PC-3 (cell line): Measurements from ENCODE around the gene GNAT3. TPM values are rescaled to one million over a fixed set of nuclear protein-coding genes. Genes with fewer than 3 reads are reported as not detected.
A peak's percentile ranks its signal among the peaks of the same experiment; 100 is the strongest.

ENCODE experiments used
- ATAC-seq: fragments of 200-7000 bp; cut with Tn5 transposase; 2 replicates; pipeline ENCODE4 v1.9.1; 2020; ENCODE audit warnings: mild to moderate bottlenecking, moderate library complexity
- BruUV-seq: library from RNA; stranded (reverse); fragments of 400-500 nt; replicated peaks from 2 replicates; lab custom pipeline; 2021; lab: Mats Ljungman, UMichigan
- CTCF ChIA-PET: fragments of 300-600 bp; sonication (Branson Sonifier 250); formaldehyde crosslinking; loops from one replicate; lab custom pipeline; 2022; ENCODE audit warnings: antibody characterized with exemption; lab: Charles Lee
- POLR2A ChIA-PET: fragments of 300-600 bp; sonication (Branson Sonifier 250); formaldehyde crosslinking; loops from one replicate; lab custom pipeline; 2022; ENCODE audit warnings: antibody characterized with exemption; ENCODE audit not compliant: unreplicated experiment; lab: Charles Lee
- DNase-seq: peaks from one replicate; pipeline ENCODE4 v3.0.0-alpha.2; 2015
- H2AFZ ChIP-seq: fragments of 300-600 bp; sonication (generic); 2 replicates; pipeline ENCODE4 v1.6.0; 2016; ENCODE audit warnings: antibody characterized with exemption, low read length
- H3F3A ChIP-seq: fragments of 300-600 bp; sonication (generic); one replicate; pipeline ENCODE4 v1.6.0; 2017; ENCODE audit warnings: antibody characterized with exemption, low read length, control low read depth, mild to moderate bottlenecking; ENCODE audit not compliant: unreplicated experiment
- H3K27ac ChIP-seq: fragments of 300-600 bp; sonication (generic); 2 replicates; pipeline ENCODE4 v1.5.1; 2016; ENCODE audit warnings: mild to moderate bottlenecking, low read length
- H3K27me3 ChIP-seq: fragments of 300-600 bp; sonication (generic); 2 replicates; pipeline ENCODE4 v1.6.1; 2016; ENCODE audit warnings: low read length, mixed read lengths
- H3K36me3 ChIP-seq: fragments of 300-600 bp; sonication (generic); 2 replicates; pipeline ENCODE4 v1.6.1; 2016; ENCODE audit warnings: low read depth, mixed run types, low read length, mixed read lengths
- H3K4me1 ChIP-seq: fragments of 300-600 bp; sonication (generic); 2 replicates; pipeline ENCODE4 v1.5.1; 2016; ENCODE audit warnings: low read length; ENCODE audit not compliant: insufficient read depth
- H3K4me2 ChIP-seq: fragments of 300-600 bp; sonication (generic); 2 replicates; pipeline ENCODE4 v1.6.0; 2016; ENCODE audit warnings: low read length
- H3K4me3 ChIP-seq: fragments of 300-600 bp; sonication (generic); 2 replicates; pipeline ENCODE4 v1.5.1; 2016; ENCODE audit warnings: mild to moderate bottlenecking, low read length, mixed read lengths
- H3K79me2 ChIP-seq: fragments of 300-600 bp; sonication (generic); 2 replicates; pipeline ENCODE4 v1.6.1; 2017; ENCODE audit warnings: low read length, mixed read lengths
- H3K9ac ChIP-seq: fragments of 300-600 bp; sonication (generic); 2 replicates; pipeline ENCODE4 v1.6.0; 2016; ENCODE audit warnings: mild to moderate bottlenecking, low read length
- H3K9me2 ChIP-seq: fragments of 300-600 bp; sonication (generic); replicated peaks from 2 replicates; pipeline ENCODE4 v1.6.1; 2016; ENCODE audit warnings: mixed run types, low read length, mixed read lengths
- H3K9me3 ChIP-seq: fragments of 300-600 bp; sonication (generic); 2 replicates; pipeline ENCODE4 v1.6.1; 2016; ENCODE audit warnings: low read length, mixed read lengths
- H4K20me1 ChIP-seq: fragments of 300-600 bp; sonication (generic); 2 replicates; pipeline ENCODE4 v1.6.1; 2016; ENCODE audit warnings: low read length, mixed read lengths
- CTCF ChIP-seq: fragments of 300-600 bp; sonication (generic); conservative IDR thresholded peaks from 2 replicates; pipeline ENCODE4 v1.5.1; 2017; ENCODE audit warnings: antibody characterized with exemption, low read depth, mild to moderate bottlenecking, low read length
- EZH2 ChIP-seq: fragments of 300-600 bp; sonication (generic); IDR thresholded peaks from one replicate; pipeline ENCODE4 v1.6.1; 2017; ENCODE audit warnings: antibody characterized with exemption, mild to moderate bottlenecking, low read length; ENCODE audit not compliant: unreplicated experiment
- EZH2phosphoT487 ChIP-seq: fragments of 300-600 bp; sonication (generic); IDR thresholded peaks from 2 replicates; pipeline ENCODE4 v1.6.1; 2018; ENCODE audit warnings: mild to moderate bottlenecking, antibody characterized with exemption, low read length, borderline replicate concordance
- intact Hi-C: fragments of 100-400 bp; cut with micrococcal nuclease; formaldehyde crosslinking; loops from 2 replicates; pipeline ENCODE4 v1.9.0; 2023
- total RNA-seq: library from RNA; depleted of rRNA; stranded (reverse); fragments of >200 nt; gene quantifications from 2 replicates; pipeline ENCODE4 v1.2.3, GENCODE V29; 2014

The GNAT3 gene
- total RNA-seq, 1 experiment from 2014 or later: not detected

- CTCF ChIA-PET: no interaction called here
- no peak overlapping the region for H3K4me3 ChIP-seq
- no peak for ATAC-seq
- peaks cover 22% of the 10 kb centered on the region for H3K4me1 ChIP-seq
- H3K79me2 ChIP-seq: no peaks in the 10 kb centered on the region
- no peaks in the 10 kb centered on the region for H3K9me3 ChIP-seq
- POLR2A ChIA-PET: no interaction called here
- H3K9me2 ChIP-seq: no peaks in the 10 kb centered on the region
- H3K27me3 ChIP-seq: no peaks in the 10 kb centered on the region
- TF ChIP-seq CTCF (no peak), EZH2 (no peak), EZH2phosphoT487 (no peak)
- H4K20me1 ChIP-seq: no peaks in the 10 kb centered on the region
- H3F3A ChIP-seq: no peaks in the 10 kb centered on the region
- peak; percentile 32 for DNase-seq
- H3K9ac ChIP-seq: no peak overlapping the region
- H3K4me2 ChIP-seq: no peak overlapping the region
- intact Hi-C loops: no loop called here
- H3K36me3 ChIP-seq: no peaks in the 10 kb centered on the region
- no peak overlapping the region for H3K27ac ChIP-seq
- no TSS peak for BruUV-seq
- no peak overlapping the region for H2AFZ ChIP-seq
Measured at GRCh38 chr7:80463272-80463920, 48.5 kb downstream of the GNAT3 start.

- no peaks in the 10 kb centered on the region for H4K20me1 ChIP-seq
- H3F3A ChIP-seq: no peaks in the 10 kb centered on the region
- no peaks in the 10 kb centered on the region for H3K9me3 ChIP-seq
- H3K9ac ChIP-seq: no peak overlapping the region
- no peak for DNase-seq
- no TSS peak for BruUV-seq
- no peak overlapping the region for H2AFZ ChIP-seq
- no peak overlapping the region for H3K27ac ChIP-seq
- H3K79me2 ChIP-seq: no peaks in the 10 kb centered on the region
- ATAC-seq: no peak
- POLR2A ChIA-PET: no interaction called here
- H3K4me1 ChIP-seq: no peaks in the 10 kb centered on the region
- CTCF ChIA-PET: no interaction called here
- TF ChIP-seq EZH2phosphoT487: no peak
- TF ChIP-seq CTCF: no peak
- TF ChIP-seq EZH2: no peak
- intact Hi-C loops: no loop called here
- no peaks in the 10 kb centered on the region for H3K36me3 ChIP-seq
- no peak overlapping the region for H3K4me3 ChIP-seq
- no peak overlapping the region for H3K4me2 ChIP-seq
- H3K27me3 ChIP-seq: no peaks in the 10 kb centered on the region
- H3K9me2 ChIP-seq: no peaks in the 10 kb centered on the region
Measured at GRCh38 chr7:80460857-80461256, 51.0 kb downstream of the GNAT3 start.

- no TSS peak for BruUV-seq
- Histone ChIP-seq H3K4me2 (no peak overlapping the region), H3K4me3 (no peak overlapping the region), H3K9me3 (no peaks in the 10 kb centered on the region), H4K20me1 (no peaks in the 10 kb centered on the region), H3K79me2 (no peaks in the 10 kb centered on the region), H3F3A (no peaks in the 10 kb centered on the region), H2AFZ (no peak overlapping the region), H3K9me2 (no peaks in the 10 kb centered on the region), H3K9ac (no peak overlapping the region), H3K27ac (no peak overlapping the region), H3K4me1 (no peaks in the 10 kb centered on the region), H3K36me3 (no peaks in the 10 kb centered on the region), H3K27me3 (no peaks in the 10 kb centered on the region)
- POLR2A ChIA-PET: interaction anchor here (0.7 kb wide), 1 partner anchor 12 kb away, joined by 6 read pairs; no protein-coding TSS in a partner anchor
- DNase-seq (no peak), ATAC-seq (no peak)
- CTCF ChIA-PET: no interaction called here
- TF ChIP-seq EZH2phosphoT487: no peak
- no peak for TF ChIP-seq CTCF
- TF ChIP-seq EZH2: no peak
- intact Hi-C loops: no loop called here
Measured at GRCh38 chr7:80459776-80460510, 51.9 kb downstream of the GNAT3 start.
